DOHH2 (cell line): ENCODE results near the gene GALNTL6.

Source experiments
- EZH2phosphoT487 ChIP-seq: fragments of 200-600 bp; sonication (generic); IDR thresholded peaks from 2 replicates; pipeline ENCODE4 v1.6.1; 2017; ENCODE audit warnings: borderline replicate concordance, mild to moderate bottlenecking, antibody characterized with exemption, low read length, moderate library complexity, mixed read lengths
- TF ChIP-seq, protein P1 (sequence below): fragments of 200-600 bp; sonication (generic); IDR thresholded peaks from one replicate; pipeline ENCODE4 v1.5.1; 2014; ENCODE audit warnings: antibody characterized with exemption, mild to moderate bottlenecking, low read depth, low read length; ENCODE audit not compliant: poor library complexity, severe bottlenecking

DNA sequence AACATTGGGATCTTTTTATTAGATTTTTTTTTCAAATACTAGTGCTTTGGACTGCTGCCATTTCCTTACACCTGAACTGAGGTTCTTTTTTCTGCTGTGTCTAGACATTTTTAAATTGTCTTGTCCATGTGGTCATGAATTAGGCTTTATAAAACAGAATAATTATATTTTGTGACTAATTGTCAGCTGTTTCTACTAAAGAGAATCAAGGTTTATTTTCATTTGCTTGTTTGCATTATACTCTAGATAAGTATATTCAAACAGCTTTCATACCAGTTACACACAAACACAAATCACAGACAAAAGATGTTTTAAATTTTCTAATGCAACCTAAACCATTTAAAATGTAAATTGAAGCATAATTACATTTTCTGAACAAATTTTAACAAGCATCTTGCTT lies 194.7 kb downstream of the GALNTL6 start:
- TF ChIP-seq EZH2phosphoT487 = no peak
- TF ChIP-seq, protein P1, sequence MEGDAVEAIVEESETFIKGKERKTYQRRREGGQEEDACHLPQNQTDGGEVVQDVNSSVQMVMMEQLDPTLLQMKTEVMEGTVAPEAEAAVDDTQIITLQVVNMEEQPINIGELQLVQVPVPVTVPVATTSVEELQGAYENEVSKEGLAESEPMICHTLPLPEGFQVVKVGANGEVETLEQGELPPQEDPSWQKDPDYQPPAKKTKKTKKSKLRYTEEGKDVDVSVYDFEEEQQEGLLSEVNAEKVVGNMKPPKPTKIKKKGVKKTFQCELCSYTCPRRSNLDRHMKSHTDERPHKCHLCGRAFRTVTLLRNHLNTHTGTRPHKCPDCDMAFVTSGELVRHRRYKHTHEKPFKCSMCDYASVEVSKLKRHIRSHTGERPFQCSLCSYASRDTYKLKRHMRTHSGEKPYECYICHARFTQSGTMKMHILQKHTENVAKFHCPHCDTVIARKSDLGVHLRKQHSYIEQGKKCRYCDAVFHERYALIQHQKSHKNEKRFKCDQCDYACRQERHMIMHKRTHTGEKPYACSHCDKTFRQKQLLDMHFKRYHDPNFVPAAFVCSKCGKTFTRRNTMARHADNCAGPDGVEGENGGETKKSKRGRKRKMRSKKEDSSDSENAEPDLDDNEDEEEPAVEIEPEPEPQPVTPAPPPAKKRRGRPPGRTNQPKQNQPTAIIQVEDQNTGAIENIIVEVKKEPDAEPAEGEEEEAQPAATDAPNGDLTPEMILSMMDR = no peak
